GM06990 (cell line): ENCODE results near the gene LRRC10.

Experiments used
- DNase-seq: peaks from one replicate; pipeline ENCODE4 v3.0.0-alpha.2; 2011; ENCODE audit not compliant: insufficient read length; ENCODE audit errors: extremely low read depth
- H3K27me3 ChIP-seq: replicated peaks from 2 replicates; pipeline ENCODE4 v1.6.0; 2011; ENCODE audit warnings: low read length; ENCODE audit not compliant: control insufficient read depth, insufficient read depth
- H3K36me3 ChIP-seq: 2 replicates; pipeline ENCODE4 v1.5.1; 2011; ENCODE audit warnings: low read length; ENCODE audit not compliant: control insufficient read depth, insufficient read depth
- H3K4me3 ChIP-seq: replicated peaks from 2 replicates; pipeline ENCODE4 v1.5.1; 2011; ENCODE audit warnings: low read depth, mild to moderate bottlenecking, control low read depth, low read length
- CTCF ChIP-seq: IDR thresholded peaks from 2 replicates; pipeline ENCODE4 v1.5.1; 2011; ENCODE audit warnings: low read length, control low read depth, mild to moderate bottlenecking, inconsistent platforms; ENCODE audit not compliant: insufficient read depth, poor library complexity, severe bottlenecking

The LRRC10 gene

GRCh38 chr12:69653703-69654102 lies 43.0 kb upstream of the LRRC10 start:
- TF ChIP-seq CTCF = no peak
- DNase-seq = no peak
- Histone ChIP-seq H3K36me3 (no peaks in the 10 kb centered on the region), H3K27me3 (no peaks in the 10 kb centered on the region; the same call in none of the 2 replicates), H3K4me3 (no peak overlapping the region)

GRCh38 chr12:69651922-69652321 lies 41.2 kb upstream of the LRRC10 start:
- DNase-seq = no peak
- no peaks in the 10 kb centered on the region; the same call in 1 of the 2 replicates for H3K27me3 ChIP-seq
- no peaks in the 10 kb centered on the region for H3K36me3 ChIP-seq
- H3K4me3 ChIP-seq = no peak overlapping the region
- TF ChIP-seq CTCF = no peak

GRCh38 chr12:69649529-69649928 lies 38.8 kb upstream of the LRRC10 start:
- Histone ChIP-seq H3K27me3 (no peaks in the 10 kb centered on the region; the same call in 1 of the 2 replicates), H3K36me3 (no peaks in the 10 kb centered on the region), H3K4me3 (no peak overlapping the region)
- no peak for TF ChIP-seq CTCF
- DNase-seq = no peak

- DNase-seq = no peak
- Histone ChIP-seq H3K4me3 (no peak overlapping the region), H3K36me3 (no peaks in the 10 kb centered on the region), H3K27me3 (no peaks in the 10 kb centered on the region; the same call in 1 of the 2 replicates)
- no peak for TF ChIP-seq CTCF
Measured at GRCh38 chr12:69648476-69648875, 37.8 kb upstream of the LRRC10 start.

GRCh38 chr12:69647178-69647577 lies 36.5 kb upstream of the LRRC10 start:
- no peak for TF ChIP-seq CTCF
- no peaks in the 10 kb centered on the region for H3K36me3 ChIP-seq
- H3K4me3 ChIP-seq = no peak overlapping the region
- H3K27me3 ChIP-seq = no peaks in the 10 kb centered on the region; the same call in 1 of the 2 replicates
- no peak for DNase-seq

GRCh38 chr12:69645031-69645430 lies 34.3 kb upstream of the LRRC10 start:
- Histone ChIP-seq H3K27me3 (no peaks in the 10 kb centered on the region), H3K36me3 (no peaks in the 10 kb centered on the region), H3K4me3 (no peak overlapping the region)
- DNase-seq = no peak
- no peak for TF ChIP-seq CTCF
